ENCODE results near the gene PITX3.

GRCh38 chr10:102225646-102226541 lies 15.4 kb downstream of the PITX3 start, which contains the start of gene ELOVL3:
- peak in 1 of 5 experiments; percentile 5 for TF ChIP-seq CTCF (IDR thresholded peaks at IDR 0.05)
- peak in 1 of 2 donors; percentile 18 for TF ChIP-seq EP300 (IDR thresholded peaks at IDR 0.05)
